PC-3 (cell line): Measurements from ENCODE around the gene ZNF385B.

Experiments
- CTCF ChIP-seq: fragments of 300-600 bp; sonication (generic); conservative IDR thresholded peaks from 2 replicates; pipeline ENCODE4 v1.5.1; 2017; ENCODE audit warnings: antibody characterized with exemption, low read depth, mild to moderate bottlenecking, low read length
- EZH2 ChIP-seq: fragments of 300-600 bp; sonication (generic); IDR thresholded peaks from one replicate; pipeline ENCODE4 v1.6.1; 2017; ENCODE audit warnings: antibody characterized with exemption, mild to moderate bottlenecking, low read length; ENCODE audit not compliant: unreplicated experiment

GRCh38 chr2:179890666-179891065 lies 29.3 kb upstream of the ZNF385B start:
- TF ChIP-seq EZH2 (no peak), CTCF (no peak)
